Fibroblast of lung (primary cell): ENCODE results near the gene MILR1.
"Not testable (repeated sequence)": the region's sequence is repeated elsewhere in the genome, so short reads cannot be mapped to it uniquely, and the experiment has no call there.

Experiments used
- CTCF ChIP-seq, 2 donors: IDR thresholded peaks in 1 of 2; conservative IDR thresholded peaks in 1 of 2; 1 replicate in 1 of 2; 2 replicates in 1 of 2; pipeline ENCODE4 v1.5.1; 2011 to 2012; ENCODE audit warnings: low read length in 2 of 2, control low read depth in 1 of 2, inconsistent platforms in 1 of 2, low read depth in 1 of 2, mild to moderate bottlenecking in 1 of 2
- EZH2 ChIP-seq: IDR thresholded peaks from 2 replicates; pipeline ENCODE4 v1.5.1; 2012; ENCODE audit warnings: low read length, control low read depth, mild to moderate bottlenecking; ENCODE audit errors: missing control alignments

DNA sequence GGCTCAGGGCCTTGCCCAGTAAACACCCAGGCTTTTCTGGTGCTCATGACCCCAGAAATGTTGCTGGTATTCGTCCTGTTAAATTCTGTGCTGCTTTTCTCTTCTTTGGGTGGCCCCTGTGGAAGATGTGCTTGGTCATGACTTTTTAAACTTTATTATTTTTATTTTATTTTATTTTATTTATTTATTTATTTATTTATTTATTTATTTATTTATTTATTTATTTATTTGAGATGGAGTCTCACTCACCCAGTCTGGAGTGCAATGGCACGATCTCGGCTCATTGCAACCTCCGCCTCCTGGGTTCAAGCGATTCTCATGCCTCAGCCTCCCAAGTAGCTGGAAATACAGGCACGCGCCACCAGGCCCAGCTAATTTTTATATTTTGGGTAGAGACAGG, 10.9 kb downstream of the MILR1 start:
- TF ChIP-seq CTCF (conservative IDR thresholded peaks at IDR 0.05 in 1 of 2, IDR thresholded peaks at IDR 0.05 in 1 of 2; ENCODE audit: low read depth in 1 of 2, low read length in 2 of 2); EZH2: not testable (repeated sequence)
